ENCODE measurements around the gene ITSN1.
A peak's percentile ranks its signal among the peaks of the same experiment; 100 is the strongest.

The ITSN1 gene

GRCh38 chr21:33648555-33648954 is 6.3 kb downstream of the ITSN1 start:
- intact Hi-C loops (cut with DNase I) = loop anchor here (10.0 kb wide), 2 partner anchors 966 to 1914 kb away; partner anchors contain the start of genes RCAN1 and SCAF4
- no peak for DNase-seq

GRCh38 chr21:33650230-33650629 is 7.9 kb downstream of the ITSN1 start:
- no peak for DNase-seq
- intact Hi-C loops (cut with DNase I) = no loop called here

GRCh38 chr21:33650929-33651509 is 8.7 kb downstream of the ITSN1 start:
- DNase-seq = peak in 1 of 10 donors; percentile 35
- intact Hi-C loops (cut with DNase I) = no loop called here

GRCh38 chr21:33651965-33652680 is 9.8 kb downstream of the ITSN1 start:
- intact Hi-C loops (cut with DNase I) = no loop called here
- DNase-seq = no peak

GRCh38 chr21:33654412-33654811 is 12.1 kb downstream of the ITSN1 start:
- intact Hi-C loops (cut with DNase I) = no loop called here
- no peak for DNase-seq

GRCh38 chr21:33655588-33656221 is 13.4 kb downstream of the ITSN1 start:
- intact Hi-C loops (cut with DNase I) = no loop called here
- no peak for DNase-seq

- DNase-seq = no peak
- intact Hi-C loops (cut with DNase I) = no loop called here
Measured at GRCh38 chr21:33657124-33657820, 15.0 kb downstream of the ITSN1 start.

GRCh38 chr21:33658919-33659567 is 16.7 kb downstream of the ITSN1 start:
- intact Hi-C loops (cut with DNase I) = no loop called here
- DNase-seq = no peak

- intact Hi-C loops (cut with DNase I) = no loop called here
- no peak for DNase-seq
Measured at GRCh38 chr21:33659568-33659949, 17.3 kb downstream of the ITSN1 start.

- intact Hi-C loops (cut with DNase I) = no loop called here
Measured at GRCh38 chr21:33660406-33660805, 18.1 kb downstream of the ITSN1 start.

GRCh38 chr21:33661146-33661545 is 18.8 kb downstream of the ITSN1 start:
- intact Hi-C loops (cut with DNase I) = no loop called here

More at GRCh38 chr21:33660406-33660805, 18.1 kb downstream of the ITSN1 start:
- DNase-seq = no peak

GRCh38 chr21:33662046-33662445 is 19.7 kb downstream of the ITSN1 start:
- DNase-seq = no peak
- intact Hi-C loops (cut with DNase I) = no loop called here

More at GRCh38 chr21:33661146-33661545, 18.8 kb downstream of the ITSN1 start:
- DNase-seq = no peak

GRCh38 chr21:33663241-33663640 is 20.9 kb downstream of the ITSN1 start:
- no peak for DNase-seq
- intact Hi-C loops (cut with DNase I) = no loop called here

- intact Hi-C loops (cut with DNase I) = no loop called here
Measured at GRCh38 chr21:33664135-33664534, 21.8 kb downstream of the ITSN1 start.

GRCh38 chr21:33666153-33666552 is 23.9 kb downstream of the ITSN1 start:
- intact Hi-C loops (cut with DNase I) = no loop called here
- DNase-seq = no peak

More at GRCh38 chr21:33664135-33664534, 21.8 kb downstream of the ITSN1 start:
- no peak for DNase-seq

- DNase-seq = no peak
- intact Hi-C loops (cut with DNase I) = no loop called here
Measured at GRCh38 chr21:33667636-33668035, 25.3 kb downstream of the ITSN1 start.

GRCh38 chr21:33668180-33668579 is 25.9 kb downstream of the ITSN1 start:
- intact Hi-C loops (cut with DNase I) = no loop called here
- no peak for DNase-seq

- intact Hi-C loops (cut with DNase I) = no loop called here
- DNase-seq = no peak
Measured at GRCh38 chr21:33668620-33669019, 26.3 kb downstream of the ITSN1 start.

GRCh38 chr21:33670076-33670978 is 28.0 kb downstream of the ITSN1 start:
- DNase-seq = no peak
- intact Hi-C loops (cut with DNase I) = no loop called here

- DNase-seq = no peak
- intact Hi-C loops (cut with DNase I) = no loop called here
Measured at GRCh38 chr21:33673473-33673872, 31.2 kb downstream of the ITSN1 start.

Data from posterior cingulate gyrus (tissue), 11 donors.